ENCODE measurements around the gene DHRS7C. TPM values are rescaled to one million over a fixed set of nuclear protein-coding genes. Genes with fewer than 3 reads are reported as not detected.
"Not testable (repeated sequence)": the region's sequence is repeated elsewhere in the genome, so short reads cannot be mapped to it uniquely, and the experiment has no call there.

Gene DHRS7C
- total RNA-seq, 2 experiments from 2014 or later, result not detected

DNA sequence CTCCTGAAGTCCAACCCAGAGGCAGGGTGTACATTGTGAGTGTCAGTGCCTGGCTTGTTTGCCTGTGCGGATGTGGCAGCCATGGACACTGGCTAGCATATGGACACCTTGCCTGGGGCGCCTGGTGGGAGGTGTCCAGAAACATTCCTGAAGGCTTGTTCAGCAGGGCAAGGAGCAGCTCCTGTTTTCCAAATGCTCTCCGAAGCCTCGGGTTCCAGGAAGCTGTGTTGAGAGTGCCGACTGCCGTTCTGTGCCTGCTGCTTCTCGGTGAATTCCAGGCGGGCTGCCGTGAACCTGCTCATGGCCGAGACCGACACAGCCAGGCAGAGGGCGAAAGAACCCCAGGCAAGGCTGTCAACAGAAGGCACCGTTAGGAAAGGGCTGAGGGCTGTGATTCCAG is 10.9 kb upstream of the DHRS7C start:
- no peak overlapping the region for H3K4me3 Mint-ChIP-seq
- H3K27ac Mint-ChIP-seq, result no peak overlapping the region
- ChIA-PET CTCF (interaction anchor here (0.6 kb wide), 1 partner anchor 33 kb away, joined by 3 read pairs; no protein-coding TSS in a partner anchor), POLR2A (no interaction called here)
- no peaks in the 10 kb centered on the region for H3K4me1 Mint-ChIP-seq (ENCODE audit: low read depth)
- peaks cover 3% of the 10 kb centered on the region for H3K9me3 Mint-ChIP-seq
- intact Hi-C loops (cut with micrococcal nuclease), result no loop called here
- H3K27me3 Mint-ChIP-seq, result peaks cover 15% of the 10 kb centered on the region
- H3K36me3 Mint-ChIP-seq, result no peaks in the 10 kb centered on the region
- DNase-seq, result no peak

GRCh38 chr17:9801505-9801904 is 10.1 kb upstream of the DHRS7C start:
- ChIA-PET CTCF (interaction anchor here (0.6 kb wide), 1 partner anchor 32 kb away, joined by 3 read pairs; no protein-coding TSS in a partner anchor), POLR2A (no interaction called here)
- no peak overlapping the region for H3K27ac Mint-ChIP-seq
- no peak overlapping the region for H3K4me3 Mint-ChIP-seq
- intact Hi-C loops (cut with micrococcal nuclease), result no loop called here
- DNase-seq, result no peak
- no peaks in the 10 kb centered on the region for H3K36me3 Mint-ChIP-seq
- H3K27me3 Mint-ChIP-seq, result peaks cover 15% of the 10 kb centered on the region
- peaks cover 3% of the 10 kb centered on the region for H3K9me3 Mint-ChIP-seq
- no peaks in the 10 kb centered on the region for H3K4me1 Mint-ChIP-seq (ENCODE audit: low read depth)

DNA sequence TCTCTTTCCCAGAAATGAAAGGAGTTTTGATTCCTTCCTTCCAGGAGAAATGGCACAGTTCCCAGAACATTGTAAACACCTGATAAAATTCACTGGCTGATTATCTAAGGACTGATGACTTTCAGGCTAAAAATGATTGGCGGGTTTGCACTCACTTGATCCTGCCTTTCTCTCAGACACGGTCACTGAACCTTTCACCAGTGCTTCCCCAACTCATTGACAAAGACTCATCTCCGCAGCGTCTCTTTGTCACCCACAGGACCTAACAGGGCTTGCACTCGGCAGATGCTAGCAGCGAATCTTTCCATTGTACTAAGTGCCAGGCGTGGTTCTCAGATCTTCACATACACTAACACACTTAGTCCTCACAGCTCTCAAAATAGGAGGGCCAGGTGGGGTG is 7.3 kb upstream of the DHRS7C start:
- DNase-seq, result no peak
- peaks cover under 1% of the 10 kb centered on the region for H3K9me3 Mint-ChIP-seq
- H3K27ac Mint-ChIP-seq, result no peak overlapping the region
- no peaks in the 10 kb centered on the region for H3K4me1 Mint-ChIP-seq (ENCODE audit: low read depth)
- H3K4me3 Mint-ChIP-seq, result no peak overlapping the region
- intact Hi-C loops (cut with micrococcal nuclease), result no loop called here
- H3K27me3 Mint-ChIP-seq, result peaks cover 10% of the 10 kb centered on the region
- ChIA-PET POLR2A (no interaction called here), CTCF (no interaction called here)
- H3K36me3 Mint-ChIP-seq, result no peaks in the 10 kb centered on the region

DNA sequence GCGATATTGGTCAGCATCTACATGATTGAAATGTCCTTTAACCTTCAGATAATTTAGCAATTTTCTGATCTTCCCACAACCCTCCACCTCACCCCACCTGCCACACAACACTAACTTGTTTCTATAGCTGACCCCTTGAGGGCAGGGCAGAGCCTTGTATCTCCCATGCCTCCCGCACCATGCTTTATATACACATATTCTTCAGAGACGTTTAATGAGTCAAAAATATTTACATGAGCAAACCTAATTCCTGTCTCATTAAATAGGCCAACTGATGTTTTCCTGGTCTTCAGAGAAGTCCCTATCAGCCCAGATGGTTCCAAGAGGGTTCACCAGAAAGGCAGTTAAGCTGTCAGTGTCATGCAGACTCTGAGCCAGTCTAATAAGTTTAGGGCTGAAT is 6.6 kb upstream of the DHRS7C start:
- H3K9me3 Mint-ChIP-seq, result no peaks in the 10 kb centered on the region
- H3K27ac Mint-ChIP-seq, result no peak overlapping the region
- no peaks in the 10 kb centered on the region for H3K4me1 Mint-ChIP-seq (ENCODE audit: low read depth)
- no peak overlapping the region for H3K4me3 Mint-ChIP-seq
- peaks cover 9% of the 10 kb centered on the region for H3K27me3 Mint-ChIP-seq
- DNase-seq, result no peak
- no peaks in the 10 kb centered on the region for H3K36me3 Mint-ChIP-seq
- intact Hi-C loops (cut with micrococcal nuclease), result no loop called here
- POLR2A ChIA-PET, result no interaction called here
- CTCF ChIA-PET, result no interaction called here

- H3K4me3 Mint-ChIP-seq, result no peak overlapping the region
- intact Hi-C loops (cut with micrococcal nuclease), result no loop called here
- no peak for DNase-seq
- ChIA-PET POLR2A (no interaction called here), CTCF (no interaction called here)
- H3K27ac Mint-ChIP-seq, result no peak overlapping the region
- H3K36me3 Mint-ChIP-seq, result no peaks in the 10 kb centered on the region
- H3K4me1 Mint-ChIP-seq (ENCODE audit: low read depth), result no peaks in the 10 kb centered on the region
- no peaks in the 10 kb centered on the region for H3K9me3 Mint-ChIP-seq
- no peaks in the 10 kb centered on the region for H3K27me3 Mint-ChIP-seq
Measured at GRCh38 chr17:9792181-9792840, 919 bp upstream of the DHRS7C start.

DNA sequence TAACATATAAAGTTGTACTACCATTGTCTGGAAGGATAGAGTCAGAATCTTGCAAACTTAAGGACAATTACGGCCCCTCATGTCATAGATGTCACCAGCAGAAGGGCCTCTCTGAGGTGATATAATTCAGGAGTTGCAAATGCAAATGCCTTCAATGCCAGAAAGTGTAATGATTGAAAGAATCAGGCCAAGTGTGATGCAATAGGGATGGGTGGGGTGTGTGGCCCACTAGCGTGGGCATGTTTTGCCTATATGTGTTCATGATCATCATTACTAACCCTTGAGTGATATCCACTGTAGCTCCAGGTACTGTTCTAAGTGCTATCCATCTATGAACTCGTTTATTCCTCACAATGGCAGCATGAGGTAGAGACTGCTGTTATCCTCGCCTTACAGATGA is 1.1 kb downstream of the DHRS7C start:
- Mint-ChIP-seq H3K4me3 (no peak overlapping the region), H3K4me1 (ENCODE audit: low read depth) (no peaks in the 10 kb centered on the region), H3K27ac (no peak overlapping the region), H3K27me3 (peaks cover 1% of the 10 kb centered on the region), H3K9me3 (no peaks in the 10 kb centered on the region), H3K36me3 (no peaks in the 10 kb centered on the region)
- intact Hi-C loops (cut with micrococcal nuclease), result no loop called here
- ChIA-PET CTCF (interaction anchor here (1.4 kb wide), 1 partner anchor 22 kb away, joined by 4 read pairs; no protein-coding TSS in a partner anchor), POLR2A (no interaction called here)
- DNase-seq, result no peak

DNA sequence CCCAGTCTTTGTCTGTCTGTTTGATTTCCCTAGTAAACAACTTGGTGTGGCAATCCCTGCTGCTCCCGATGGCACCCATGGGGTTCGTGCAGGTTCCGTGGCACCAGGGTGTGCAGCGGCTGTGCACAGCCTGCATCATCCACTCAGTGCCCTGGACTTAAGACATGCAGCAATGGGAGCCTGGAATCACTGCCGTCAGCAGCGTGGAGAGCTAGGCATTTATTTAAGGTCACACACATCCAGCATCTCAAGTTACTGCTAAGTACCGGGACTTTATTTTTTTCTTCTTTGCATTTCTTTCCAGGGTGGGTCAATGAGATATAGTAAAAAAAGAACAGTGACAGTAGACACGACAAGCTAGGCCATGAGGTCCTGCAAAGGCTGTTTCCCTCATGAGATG is 2.8 kb downstream of the DHRS7C start:
- Mint-ChIP-seq H3K4me1 (ENCODE audit: low read depth) (no peaks in the 10 kb centered on the region), H3K36me3 (no peaks in the 10 kb centered on the region), H3K9me3 (no peaks in the 10 kb centered on the region), H3K27me3 (peaks cover 1% of the 10 kb centered on the region), H3K4me3 (no peak overlapping the region), H3K27ac (no peak overlapping the region)
- ChIA-PET CTCF (no interaction called here), POLR2A (no interaction called here)
- DNase-seq, result no peak
- intact Hi-C loops (cut with micrococcal nuclease), result no loop called here

DNA sequence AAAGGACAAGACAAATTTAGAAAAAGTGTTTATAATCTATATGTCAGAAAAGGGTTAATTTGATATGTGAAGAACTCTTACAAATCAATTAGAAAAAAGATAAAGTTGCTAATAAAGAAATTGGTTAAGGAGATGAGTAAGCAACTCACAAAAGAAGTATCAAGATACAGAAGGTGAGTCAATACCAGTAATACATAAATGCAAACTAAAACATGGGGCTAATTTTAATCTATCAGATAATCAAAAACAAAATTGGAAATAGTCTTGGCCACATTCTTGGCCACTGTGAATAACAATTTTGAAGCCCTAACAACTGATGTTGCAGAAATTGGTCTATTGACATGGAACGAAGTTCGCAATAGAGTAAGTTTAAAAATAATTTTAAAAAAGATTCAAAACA is 6.8 kb downstream of the DHRS7C start:
- ChIA-PET POLR2A (no interaction called here), CTCF (no interaction called here)
- intact Hi-C loops (cut with micrococcal nuclease), result no loop called here
- H3K36me3 Mint-ChIP-seq, result no peaks in the 10 kb centered on the region
- no peak overlapping the region for H3K27ac Mint-ChIP-seq
- DNase-seq, result no peak
- no peaks in the 10 kb centered on the region for H3K9me3 Mint-ChIP-seq
- H3K27me3 Mint-ChIP-seq, result peaks cover 12% of the 10 kb centered on the region
- H3K4me3 Mint-ChIP-seq, result no peak overlapping the region
- H3K4me1 Mint-ChIP-seq (ENCODE audit: low read depth), result no peaks in the 10 kb centered on the region

GRCh38 chr17:9783465-9783864 is 7.9 kb downstream of the DHRS7C start:
- H3K36me3 Mint-ChIP-seq, POLR2A ChIA-PET: not testable (repeated sequence)
- H3K27me3 Mint-ChIP-seq, result peaks cover 12% of the 10 kb centered on the region

DNA sequence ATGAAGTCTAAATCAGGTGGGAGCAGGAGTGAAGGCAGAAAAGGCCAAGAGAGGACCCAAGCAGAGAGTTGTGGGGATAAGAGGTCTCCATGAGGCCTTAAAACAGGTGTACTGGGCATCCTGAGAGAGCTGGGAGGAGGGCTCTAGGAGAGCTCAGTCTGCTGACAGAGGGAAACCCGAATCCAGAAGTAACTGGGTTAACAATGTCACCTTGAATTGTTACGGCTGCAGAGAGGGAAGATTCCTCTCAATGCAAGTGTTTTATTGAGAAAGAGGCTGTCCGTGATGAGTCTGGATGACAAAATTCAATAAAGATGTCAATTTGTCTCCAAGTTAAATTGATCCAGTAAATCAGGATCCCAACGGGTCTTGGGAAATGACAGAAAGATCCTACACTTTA is 8.3 kb downstream of the DHRS7C start:
- no peak for DNase-seq
- no peaks in the 10 kb centered on the region for H3K36me3 Mint-ChIP-seq
- no peak overlapping the region for H3K27ac Mint-ChIP-seq
- POLR2A ChIA-PET, result no interaction called here
- intact Hi-C loops (cut with micrococcal nuclease), result no loop called here
- H3K9me3 Mint-ChIP-seq, result no peaks in the 10 kb centered on the region
- H3K4me3 Mint-ChIP-seq, result no peak overlapping the region
- CTCF ChIA-PET, result no interaction called here
- H3K4me1 Mint-ChIP-seq (ENCODE audit: low read depth), result no peaks in the 10 kb centered on the region
- H3K27me3 Mint-ChIP-seq, result peaks cover 14% of the 10 kb centered on the region

More at GRCh38 chr17:9783465-9783864, 7.9 kb downstream of the DHRS7C start:
- intact Hi-C loops (cut with micrococcal nuclease); CTCF ChIA-PET; H3K4me3 Mint-ChIP-seq; H3K27ac Mint-ChIP-seq; H3K4me1 Mint-ChIP-seq (ENCODE audit: low read depth); DNase-seq; H3K9me3 Mint-ChIP-seq: not testable (repeated sequence)

DNA sequence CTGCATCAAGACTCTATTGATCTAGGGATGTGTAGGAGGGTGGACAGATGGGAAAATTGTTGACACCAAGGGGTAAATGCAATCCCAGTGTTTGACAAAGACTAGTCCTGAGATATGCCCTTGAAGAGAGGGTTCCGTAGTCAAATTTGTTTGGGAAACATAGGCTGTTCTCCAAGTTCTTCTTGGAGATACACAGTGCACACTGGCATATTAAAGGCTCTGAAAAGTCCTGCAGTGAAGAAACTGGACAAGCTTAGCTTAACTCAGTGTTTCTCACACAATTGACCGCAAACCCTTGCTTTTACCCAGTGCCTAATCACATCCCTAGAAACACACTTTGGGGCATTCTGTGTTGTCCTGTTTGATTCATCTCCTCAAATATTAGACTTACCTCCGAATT is 10.8 kb downstream of the DHRS7C start:
- no peaks in the 10 kb centered on the region for H3K9me3 Mint-ChIP-seq
- H3K27ac Mint-ChIP-seq, result no peak overlapping the region
- intact Hi-C loops (cut with micrococcal nuclease), result no loop called here
- POLR2A ChIA-PET, result no interaction called here
- H3K27me3 Mint-ChIP-seq, result peaks cover 12% of the 10 kb centered on the region
- CTCF ChIA-PET, result no interaction called here
- H3K36me3 Mint-ChIP-seq, result no peaks in the 10 kb centered on the region
- H3K4me1 Mint-ChIP-seq (ENCODE audit: low read depth), result no peaks in the 10 kb centered on the region
- no peak overlapping the region for H3K4me3 Mint-ChIP-seq
- no peak for DNase-seq

- CTCF ChIA-PET, result no interaction called here
- H3K4me3 Mint-ChIP-seq, result no peak overlapping the region
- no peak overlapping the region for H3K27ac Mint-ChIP-seq
- intact Hi-C loops (cut with micrococcal nuclease), result no loop called here
- DNase-seq, result no peak
- no peaks in the 10 kb centered on the region for H3K36me3 Mint-ChIP-seq
- no peaks in the 10 kb centered on the region for H3K4me1 Mint-ChIP-seq (ENCODE audit: low read depth)
- POLR2A ChIA-PET, result no interaction called here
- peaks cover 3% of the 10 kb centered on the region for H3K27me3 Mint-ChIP-seq
- no peaks in the 10 kb centered on the region for H3K9me3 Mint-ChIP-seq
Measured at GRCh38 chr17:9776911-9777310, 14.5 kb downstream of the DHRS7C start.

- CTCF ChIA-PET, result no interaction called here
- Mint-ChIP-seq H3K36me3 (no peaks in the 10 kb centered on the region), H3K9me3 (no peaks in the 10 kb centered on the region), H3K4me3 (no peak overlapping the region), H3K27ac (no peak overlapping the region), H3K27me3 (peaks cover 3% of the 10 kb centered on the region), H3K4me1 (ENCODE audit: low read depth) (no peaks in the 10 kb centered on the region)
- POLR2A ChIA-PET, result no interaction called here
- no peak for DNase-seq
- intact Hi-C loops (cut with micrococcal nuclease), result no loop called here
Measured at GRCh38 chr17:9772658-9773057, 18.7 kb downstream of the DHRS7C start.

Data from activated CD4-positive, alpha-beta memory T cell treated with anti-CD3 and anti-CD28 coated beads for 36 hours (primary cell).